Parathyroid adenoma (tissue), 2 donors: ENCODE results near the gene NTF3.

ENCODE experiments used
- H2AFZ ChIP-seq: fragments of 300-600 bp; sonication (generic); one replicate; pipeline ENCODE4 v1.7.0; 2017; ENCODE audit warnings: antibody characterized with exemption, mild to moderate bottlenecking
- H3K27ac ChIP-seq: fragments of 300-600 bp; sonication (generic); one replicate; pipeline ENCODE4 v1.7.0; 2017
- H3K27me3 ChIP-seq: fragments of 300-600 bp; sonication (generic); one replicate; pipeline ENCODE4 v1.7.0; 2017; ENCODE audit warnings: low read length; ENCODE audit not compliant: control insufficient read depth, insufficient read depth
- H3K36me3 ChIP-seq: fragments of 300-600 bp; sonication (generic); one replicate; pipeline ENCODE4 v1.7.0; 2017; ENCODE audit warnings: low read length; ENCODE audit not compliant: control insufficient read depth, insufficient read depth
- H3K4me1 ChIP-seq: fragments of 300-600 bp; sonication (generic); one replicate; pipeline ENCODE4 v1.7.0; 2017; ENCODE audit warnings: control low read depth
- H3K4me2 ChIP-seq: fragments of 300-600 bp; sonication (generic); one replicate; pipeline ENCODE4 v1.7.0; 2017; ENCODE audit warnings: low read length
- H3K4me3 ChIP-seq: fragments of 300-600 bp; sonication (generic); one replicate; pipeline ENCODE4 v1.7.0; 2017; ENCODE audit warnings: low read depth, low read length
- H3K79me2 ChIP-seq: fragments of 300-600 bp; sonication (generic); one replicate; pipeline ENCODE4 v1.7.0; 2017; ENCODE audit warnings: control low read depth
- H3K9ac ChIP-seq: fragments of 300-600 bp; sonication (generic); one replicate; pipeline ENCODE4 v1.7.0; 2017; ENCODE audit warnings: mild to moderate bottlenecking
- H3K9me3 ChIP-seq: fragments of 300-600 bp; sonication (generic); one replicate; pipeline ENCODE4 v1.7.0; 2017; ENCODE audit warnings: low read length; ENCODE audit not compliant: control insufficient read depth
- CTCF ChIP-seq: fragments of 300-600 bp; sonication (generic); IDR thresholded peaks from one replicate; pipeline ENCODE4 v1.7.0; 2017; ENCODE audit warnings: antibody characterized with exemption, mild to moderate bottlenecking
- donor health status: primary hyperparathyroidism.

Gene NTF3

GRCh38 chr12:5524116-5524768 lies 92.3 kb downstream of the NTF3 start:
- TF ChIP-seq CTCF, result no peak
- H3K4me2 ChIP-seq, result no peak overlapping the region
- H3K9ac ChIP-seq, result no peak overlapping the region
- H3K79me2 ChIP-seq, result no peaks in the 10 kb centered on the region
- no peaks in the 10 kb centered on the region for H3K4me1 ChIP-seq
- no peaks in the 10 kb centered on the region for H3K9me3 ChIP-seq
- H3K4me3 ChIP-seq, result no peak overlapping the region
- no peaks in the 10 kb centered on the region for H3K36me3 ChIP-seq
- no peak overlapping the region for H2AFZ ChIP-seq
- H3K27me3 ChIP-seq, result no peaks in the 10 kb centered on the region
- H3K27ac ChIP-seq, result no peak overlapping the region

GRCh38 chr12:5524769-5525436 lies 93.0 kb downstream of the NTF3 start:
- H3K4me1 ChIP-seq, result no peaks in the 10 kb centered on the region
- no peak overlapping the region for H3K27ac ChIP-seq
- H3K9me3 ChIP-seq, result no peaks in the 10 kb centered on the region
- no peaks in the 10 kb centered on the region for H3K79me2 ChIP-seq
- no peak overlapping the region for H3K4me2 ChIP-seq
- no peaks in the 10 kb centered on the region for H3K27me3 ChIP-seq
- no peaks in the 10 kb centered on the region for H3K36me3 ChIP-seq
- H2AFZ ChIP-seq, result no peak overlapping the region
- no peak overlapping the region for H3K9ac ChIP-seq
- H3K4me3 ChIP-seq, result no peak overlapping the region
- no peak for TF ChIP-seq CTCF

GRCh38 chr12:5525783-5526367 lies 94.0 kb downstream of the NTF3 start:
- no peak overlapping the region for H2AFZ ChIP-seq
- no peak for TF ChIP-seq CTCF
- no peak overlapping the region for H3K27ac ChIP-seq

GRCh38 chr12:5533368-5533767 lies 101.5 kb downstream of the NTF3 start:
- H3K79me2 ChIP-seq, result no peaks in the 10 kb centered on the region
- no peaks in the 10 kb centered on the region for H3K9me3 ChIP-seq
- H3K4me3 ChIP-seq, result no peak overlapping the region
- H3K4me2 ChIP-seq, result no peak overlapping the region
- H3K4me1 ChIP-seq, result no peaks in the 10 kb centered on the region
- no peak overlapping the region for H3K9ac ChIP-seq
- no peak for TF ChIP-seq CTCF
- H2AFZ ChIP-seq, result no peak overlapping the region
- no peaks in the 10 kb centered on the region for H3K27me3 ChIP-seq
- no peak overlapping the region for H3K27ac ChIP-seq
- H3K36me3 ChIP-seq, result no peaks in the 10 kb centered on the region

More at GRCh38 chr12:5525783-5526367, 94.0 kb downstream of the NTF3 start:
- Histone ChIP-seq H3K4me2 (no peak overlapping the region), H3K9me3 (no peaks in the 10 kb centered on the region), H3K79me2 (no peaks in the 10 kb centered on the region), H3K4me3 (no peak overlapping the region), H3K27me3 (no peaks in the 10 kb centered on the region), H3K4me1 (no peaks in the 10 kb centered on the region), H3K36me3 (no peaks in the 10 kb centered on the region), H3K9ac (no peak overlapping the region)
